ENCODE results near the gene MYBBP1A. TPM values are rescaled to one million over a fixed set of nuclear protein-coding genes. Genes with fewer than 3 reads are reported as not detected.
"Not testable (repeated sequence)": the region's sequence is repeated elsewhere in the genome, so short reads cannot be mapped to it uniquely, and the experiment has no call there.

MYBBP1A gene
- total RNA-seq, 6 experiments from 2014 or later = 65.9 to 80.8 (median 71.8) TPM

GRCh38 chr17:4590981-4591453, 35.8 kb upstream of the MYBBP1A start:
- H3K9me3 Mint-ChIP-seq = no peaks in the 10 kb centered on the region
- H3K4me3 Mint-ChIP-seq = no peak overlapping the region
- H3K27ac Mint-ChIP-seq = no peak overlapping the region
- peaks cover 47% of the 10 kb centered on the region for H3K27me3 Mint-ChIP-seq (ENCODE audit: insufficient read depth)
- no peaks in the 10 kb centered on the region for H3K4me1 Mint-ChIP-seq (ENCODE audit: low read depth)
- no peaks in the 10 kb centered on the region for H3K36me3 Mint-ChIP-seq (ENCODE audit: low read depth)
- DNase-seq = no peak
- TF ChIP-seq, protein P1, sequence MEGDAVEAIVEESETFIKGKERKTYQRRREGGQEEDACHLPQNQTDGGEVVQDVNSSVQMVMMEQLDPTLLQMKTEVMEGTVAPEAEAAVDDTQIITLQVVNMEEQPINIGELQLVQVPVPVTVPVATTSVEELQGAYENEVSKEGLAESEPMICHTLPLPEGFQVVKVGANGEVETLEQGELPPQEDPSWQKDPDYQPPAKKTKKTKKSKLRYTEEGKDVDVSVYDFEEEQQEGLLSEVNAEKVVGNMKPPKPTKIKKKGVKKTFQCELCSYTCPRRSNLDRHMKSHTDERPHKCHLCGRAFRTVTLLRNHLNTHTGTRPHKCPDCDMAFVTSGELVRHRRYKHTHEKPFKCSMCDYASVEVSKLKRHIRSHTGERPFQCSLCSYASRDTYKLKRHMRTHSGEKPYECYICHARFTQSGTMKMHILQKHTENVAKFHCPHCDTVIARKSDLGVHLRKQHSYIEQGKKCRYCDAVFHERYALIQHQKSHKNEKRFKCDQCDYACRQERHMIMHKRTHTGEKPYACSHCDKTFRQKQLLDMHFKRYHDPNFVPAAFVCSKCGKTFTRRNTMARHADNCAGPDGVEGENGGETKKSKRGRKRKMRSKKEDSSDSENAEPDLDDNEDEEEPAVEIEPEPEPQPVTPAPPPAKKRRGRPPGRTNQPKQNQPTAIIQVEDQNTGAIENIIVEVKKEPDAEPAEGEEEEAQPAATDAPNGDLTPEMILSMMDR (IDR thresholded peaks at IDR 0.05) = no peak

GRCh38 chr17:4590042-4590441, 34.9 kb upstream of the MYBBP1A start:
- not testable (repeated sequence) for H3K9me3 Mint-ChIP-seq; H3K27ac Mint-ChIP-seq; H3K36me3 Mint-ChIP-seq (ENCODE audit: low read depth); H3K4me3 Mint-ChIP-seq; H3K4me1 Mint-ChIP-seq (ENCODE audit: low read depth); DNase-seq
- H3K27me3 Mint-ChIP-seq (ENCODE audit: insufficient read depth) = peaks cover 54% of the 10 kb centered on the region

DNA sequence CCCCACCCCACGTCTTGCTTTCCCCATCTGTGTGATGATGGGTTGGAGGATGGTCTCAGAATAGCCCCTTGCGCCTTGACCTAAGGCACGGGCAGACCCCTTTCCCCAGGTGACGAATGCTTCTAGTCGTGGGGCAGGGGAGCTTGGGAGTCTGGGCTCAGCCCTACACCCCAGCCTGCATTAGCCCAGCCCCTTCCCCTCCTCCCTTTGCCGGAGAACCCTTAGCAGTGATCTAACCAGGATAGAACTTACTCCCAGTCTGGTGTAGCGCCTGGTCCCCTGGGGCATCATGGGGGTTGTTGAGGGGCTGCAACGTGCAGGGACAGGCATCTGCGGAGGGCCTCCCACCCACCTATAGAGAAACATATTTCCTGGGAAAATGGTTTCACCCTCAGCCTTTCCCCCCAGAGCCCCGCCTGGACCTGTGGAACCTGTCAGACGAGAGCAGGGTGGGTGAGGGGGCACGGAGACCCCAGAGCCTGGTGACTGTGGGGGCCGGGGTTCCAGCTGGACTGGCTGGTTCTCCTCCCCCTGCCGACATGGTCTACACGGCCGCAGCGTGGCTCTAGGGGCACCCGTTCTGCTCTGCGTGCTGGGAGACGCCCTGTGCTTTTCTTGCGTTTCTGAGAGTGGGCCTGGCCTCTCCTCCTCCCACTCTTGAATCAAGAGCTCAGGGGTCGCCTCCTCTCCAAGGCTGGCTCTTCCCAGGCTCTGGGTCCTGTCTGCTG, 33.9 kb upstream of the MYBBP1A start:
- H3K27me3 Mint-ChIP-seq (ENCODE audit: insufficient read depth) = peaks cover 56% of the 10 kb centered on the region
- H3K9me3 Mint-ChIP-seq = no peaks in the 10 kb centered on the region
- H3K27ac Mint-ChIP-seq = no peak overlapping the region
- H3K36me3 Mint-ChIP-seq (ENCODE audit: low read depth) = no peaks in the 10 kb centered on the region
- no peak for DNase-seq
- TF ChIP-seq, protein P1 (IDR thresholded peaks at IDR 0.05) = no peak
- H3K4me3 Mint-ChIP-seq = no peak overlapping the region
- H3K4me1 Mint-ChIP-seq (ENCODE audit: low read depth) = no peaks in the 10 kb centered on the region

GRCh38 chr17:4588391-4588790, 33.2 kb upstream of the MYBBP1A start:
- Mint-ChIP-seq H3K27ac (no peak overlapping the region), H3K36me3 (ENCODE audit: low read depth) (no peaks in the 10 kb centered on the region), H3K4me1 (ENCODE audit: low read depth) (no peaks in the 10 kb centered on the region), H3K4me3 (no peak overlapping the region), H3K27me3 (ENCODE audit: insufficient read depth) (peaks cover 56% of the 10 kb centered on the region), H3K9me3 (no peaks in the 10 kb centered on the region)
- no peak for DNase-seq
- TF ChIP-seq, protein P1 (IDR thresholded peaks at IDR 0.05) = no peak

GRCh38 chr17:4587803-4588202, 32.6 kb upstream of the MYBBP1A start:
- peaks cover 59% of the 10 kb centered on the region for H3K27me3 Mint-ChIP-seq (ENCODE audit: insufficient read depth)
- H3K9me3 Mint-ChIP-seq = no peaks in the 10 kb centered on the region
- H3K36me3 Mint-ChIP-seq (ENCODE audit: low read depth) = no peaks in the 10 kb centered on the region
- TF ChIP-seq, protein P1 (IDR thresholded peaks at IDR 0.05) = no peak
- H3K4me3 Mint-ChIP-seq = no peak overlapping the region
- H3K4me1 Mint-ChIP-seq (ENCODE audit: low read depth) = no peaks in the 10 kb centered on the region
- no peak overlapping the region for H3K27ac Mint-ChIP-seq
- DNase-seq = no peak

- H3K27me3 Mint-ChIP-seq (ENCODE audit: insufficient read depth) = peaks cover 59% of the 10 kb centered on the region
Measured at GRCh38 chr17:4587195-4587594, 32.0 kb upstream of the MYBBP1A start.

More at GRCh38 chr17:4587195-4587594, 32.0 kb upstream of the MYBBP1A start:
- no peak for DNase-seq
- H3K4me3 Mint-ChIP-seq = no peak overlapping the region
- TF ChIP-seq, protein P1 (IDR thresholded peaks at IDR 0.05) = no peak
- H3K36me3 Mint-ChIP-seq (ENCODE audit: low read depth) = no peaks in the 10 kb centered on the region
- no peaks in the 10 kb centered on the region for H3K4me1 Mint-ChIP-seq (ENCODE audit: low read depth)
- H3K27ac Mint-ChIP-seq = no peak overlapping the region
- no peaks in the 10 kb centered on the region for H3K9me3 Mint-ChIP-seq

All from HFFc6 (cell line).